ENCODE data around the gene FGF1.

Gene FGF1

DNA sequence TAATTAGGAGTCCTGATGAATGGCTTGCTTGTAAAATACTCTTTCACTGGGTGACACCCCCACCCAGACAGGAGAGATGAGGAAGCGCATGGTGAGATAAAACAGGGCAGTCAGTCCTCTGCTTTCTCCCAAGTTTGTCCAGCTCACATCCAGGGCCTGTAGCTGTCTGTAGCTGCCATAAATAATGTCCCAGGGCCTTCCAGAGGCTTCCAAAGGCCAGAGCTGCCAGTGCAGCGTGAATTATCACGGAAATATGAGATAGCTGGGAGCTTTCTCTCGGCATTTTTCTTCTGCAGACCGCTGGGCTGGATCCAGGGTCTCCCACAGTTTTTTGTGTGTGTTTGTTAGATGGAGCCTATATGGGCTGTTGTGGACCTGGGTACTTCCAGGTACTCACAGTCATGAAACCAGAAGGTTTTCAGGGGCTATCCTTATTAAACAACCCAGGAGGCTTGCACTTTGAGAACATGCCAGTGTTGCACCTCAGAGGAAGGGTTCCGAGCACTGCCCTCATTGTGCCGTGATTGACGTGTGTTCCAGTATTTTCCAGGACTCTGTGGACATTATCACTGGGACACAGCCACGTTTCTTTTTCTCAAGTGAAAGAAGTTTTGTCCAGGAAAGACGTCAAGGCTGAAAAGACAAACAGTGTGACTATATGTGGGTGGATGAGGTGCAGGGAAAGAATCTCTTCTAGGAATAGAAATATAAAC, 117.5 kb downstream of the FGF1 start:
- DNase-seq: no peak

DNA sequence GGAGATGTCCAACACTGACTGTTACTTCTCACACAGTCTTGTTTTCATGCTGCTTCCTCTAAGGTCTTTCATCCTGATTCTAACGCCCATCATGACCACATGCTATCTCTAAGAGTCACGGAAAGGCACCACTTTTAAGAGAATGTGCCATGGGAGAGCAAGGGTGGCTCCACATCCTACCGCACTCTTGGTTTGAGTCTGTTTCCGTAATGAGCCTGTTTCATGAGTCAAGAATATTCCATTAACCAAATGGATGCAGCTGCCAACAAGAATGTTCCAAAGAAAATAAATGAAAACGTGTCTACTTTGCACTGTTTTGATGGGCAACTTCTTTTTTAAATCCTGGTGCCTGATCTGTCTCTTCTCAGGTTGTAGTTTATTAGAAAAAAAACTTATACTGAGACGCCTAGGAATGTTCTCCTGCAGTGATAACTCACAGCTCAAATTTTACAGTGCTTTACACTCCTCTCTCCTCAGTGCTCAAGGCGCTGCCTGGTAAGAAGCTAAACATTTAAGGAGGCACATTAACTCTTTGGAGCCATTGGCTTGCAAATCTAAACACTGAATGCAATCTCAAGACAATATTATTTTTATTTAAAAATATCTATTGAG, 124.3 kb downstream of the FGF1 start:
- DNase-seq: no peak

DNA sequence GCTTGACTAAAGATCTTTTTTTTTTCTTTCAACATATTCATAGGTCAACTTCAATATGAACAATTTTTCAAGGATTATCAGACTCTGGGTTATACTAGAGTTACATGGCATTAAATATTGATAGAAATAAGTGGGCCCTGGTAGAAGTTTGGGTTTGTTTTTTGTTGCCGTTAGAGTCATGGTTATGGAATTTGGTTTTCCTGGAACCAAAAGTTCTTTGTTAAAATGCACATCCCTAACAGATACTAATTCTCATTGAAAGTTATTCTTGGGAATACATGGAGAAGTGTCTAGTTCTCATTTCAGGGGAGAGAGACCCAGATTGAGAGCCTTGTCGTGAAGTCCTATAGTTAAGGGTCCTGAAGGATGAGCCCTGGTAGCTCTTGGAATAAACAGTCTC, 124.9 kb downstream of the FGF1 start:
- DNase-seq: no peak

DNA sequence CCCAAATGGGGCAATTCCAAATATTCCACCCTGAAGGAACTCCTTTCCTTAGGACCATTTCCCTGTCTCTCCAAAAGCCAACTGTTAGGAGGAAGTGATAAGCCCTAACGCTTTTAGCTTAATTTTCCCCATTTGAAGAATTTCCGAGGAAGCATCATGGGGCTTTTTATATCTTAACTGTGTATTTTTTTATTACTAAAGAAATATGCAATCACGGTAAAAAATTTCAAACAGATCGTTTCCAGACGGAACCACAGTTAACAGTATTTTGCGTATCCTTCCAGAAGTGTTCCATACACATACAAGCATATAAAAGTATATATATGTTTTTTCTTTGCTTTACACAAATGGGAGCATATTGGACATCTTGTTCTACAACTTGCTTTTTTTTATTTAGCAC, 133.8 kb downstream of the FGF1 start:
- no peak for DNase-seq

DNA sequence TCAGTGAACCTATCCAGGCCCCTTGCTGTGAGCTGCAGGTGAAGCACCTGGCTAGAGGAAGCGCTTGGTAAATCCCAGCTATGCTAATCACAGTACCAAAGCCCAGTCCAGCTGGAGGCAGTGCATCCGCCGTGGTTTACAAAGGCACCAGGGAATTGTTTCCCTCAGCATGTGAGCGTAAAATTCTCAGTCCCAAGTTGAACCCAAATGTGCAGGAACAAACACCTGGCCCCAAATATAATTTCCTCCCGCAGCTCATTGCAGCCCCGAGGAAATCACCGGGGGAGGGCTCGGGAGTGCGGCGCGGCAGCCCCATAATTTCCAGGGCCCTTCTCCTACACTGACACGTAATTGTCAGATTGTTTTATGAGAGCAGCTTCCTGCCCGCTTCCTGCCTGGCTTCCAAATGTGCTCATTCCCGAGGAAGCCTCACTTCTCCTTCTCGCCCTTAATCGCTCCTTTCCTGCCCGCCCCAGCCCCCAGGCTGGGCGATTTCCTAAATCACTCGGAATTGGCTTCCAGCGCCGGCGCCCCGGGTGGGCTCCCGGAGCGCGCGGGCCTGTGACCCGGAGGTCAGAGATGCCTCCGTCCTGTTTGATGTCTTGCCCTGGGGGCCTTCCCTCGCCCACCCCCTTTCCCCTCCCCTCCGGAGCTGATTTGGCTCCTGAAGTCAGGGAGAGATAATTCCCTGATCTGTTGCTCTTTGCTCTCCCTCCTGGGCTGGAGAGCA, 134.4 kb downstream of the FGF1 start:
- DNase-seq: no peak

DNA sequence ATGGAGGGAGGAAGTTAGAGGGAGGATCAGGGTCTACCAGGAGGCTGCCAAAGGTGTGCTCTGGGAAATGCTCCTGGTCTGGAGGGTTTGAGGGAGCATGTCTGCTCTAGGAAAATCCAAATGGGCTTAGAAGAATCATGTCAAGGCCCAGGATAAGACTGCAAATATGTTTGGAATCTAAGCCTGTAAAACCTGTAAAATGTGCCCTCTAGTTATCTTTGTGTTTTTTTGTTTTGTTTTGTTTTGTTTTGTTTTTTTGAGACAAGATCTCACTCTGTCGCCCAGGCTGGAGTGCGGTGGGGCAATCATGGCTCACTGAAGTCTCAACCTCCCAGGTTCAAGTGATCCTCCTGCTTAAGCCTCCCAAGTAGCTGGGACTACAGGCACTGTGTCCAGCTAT, 135.4 kb downstream of the FGF1 start:
- DNase-seq: no peak

DNA sequence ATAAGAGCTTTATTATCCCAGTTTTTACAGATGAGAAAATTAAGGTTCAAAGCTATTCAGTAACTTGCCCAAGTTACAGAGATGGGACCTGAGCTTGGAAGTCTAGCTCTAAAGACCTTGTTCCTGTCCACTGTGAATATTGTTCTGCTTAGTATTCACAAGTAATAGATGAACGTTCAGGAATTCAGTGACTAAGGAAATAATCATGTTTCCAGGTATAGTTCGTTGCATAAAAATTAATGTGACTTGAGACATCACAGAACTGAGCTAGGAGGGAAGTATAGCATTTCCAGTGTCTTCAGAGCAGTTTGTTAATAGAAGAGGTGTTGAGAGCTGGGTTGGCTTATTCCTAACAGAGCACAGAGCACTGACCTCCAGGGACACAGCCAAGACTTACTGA, 136.1 kb downstream of the FGF1 start:
- DNase-seq: no peak

DNA sequence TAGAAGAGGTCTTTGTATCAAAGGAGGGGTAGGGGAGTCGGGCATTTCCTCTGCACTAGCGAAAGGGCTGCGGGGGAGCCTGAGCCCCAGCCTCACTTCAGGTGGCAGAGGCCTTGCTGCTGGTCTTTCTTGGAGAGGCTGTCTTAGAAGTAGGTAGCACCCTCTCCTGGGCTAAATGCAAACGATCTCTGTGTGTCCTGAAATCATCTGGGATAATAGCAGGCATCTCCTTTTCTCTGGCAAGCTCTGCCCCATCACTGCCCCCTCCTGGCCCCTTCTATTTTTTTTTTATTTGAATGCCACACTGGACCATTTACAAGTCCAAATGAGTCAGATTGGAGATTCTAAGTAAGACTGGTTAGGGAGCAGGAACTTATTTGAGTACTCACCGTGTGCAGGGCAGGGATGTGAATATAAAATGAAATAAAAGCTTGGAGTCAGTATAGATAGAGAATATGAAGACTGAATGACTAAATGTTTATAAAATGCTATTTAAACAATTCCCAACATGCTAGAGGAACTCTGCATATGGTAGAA, 137.1 kb downstream of the FGF1 start:
- no peak for DNase-seq

DNA sequence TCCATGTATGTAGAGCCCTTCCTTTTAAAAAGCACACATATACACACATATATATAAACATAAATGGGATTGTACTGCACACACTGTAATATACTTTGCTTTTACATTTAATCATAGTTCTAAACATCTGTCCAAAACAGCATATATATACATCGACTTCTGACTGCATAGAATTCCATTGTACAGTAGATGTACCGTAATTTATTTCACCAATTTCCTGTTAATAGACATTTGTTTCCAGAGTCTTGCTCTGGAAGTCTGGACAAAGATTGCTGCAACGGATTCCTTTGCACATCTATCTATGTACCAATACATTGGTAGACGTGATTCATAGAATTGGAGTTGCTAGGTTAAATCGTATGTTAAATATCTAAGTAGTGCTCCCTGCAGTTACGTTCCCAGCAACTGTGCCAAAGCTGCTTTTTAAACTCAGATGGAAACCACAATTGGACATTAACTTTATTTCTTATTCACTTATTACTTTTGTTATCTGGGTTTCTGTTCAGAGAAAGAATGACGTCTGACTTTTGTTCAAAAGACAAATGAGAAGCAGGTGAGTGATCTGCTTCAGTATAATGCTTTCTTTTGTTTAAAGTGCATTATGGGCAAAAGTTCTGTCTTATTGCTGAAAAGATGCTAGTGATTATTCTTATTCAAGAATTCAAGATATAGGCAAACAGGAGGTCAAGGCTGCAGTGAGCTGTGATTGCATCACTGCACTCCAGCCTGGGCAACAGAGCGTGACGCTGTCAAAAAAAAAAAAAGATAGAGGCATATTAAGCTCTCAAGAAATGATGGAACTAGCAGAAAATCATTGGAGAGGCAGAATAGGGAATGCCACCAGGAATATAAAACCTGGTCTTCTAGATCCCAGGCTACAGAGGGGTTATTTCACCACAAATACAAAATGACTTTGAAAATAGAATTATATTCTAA, 138.2 kb downstream of the FGF1 start:
- DNase-seq: no peak

DNA sequence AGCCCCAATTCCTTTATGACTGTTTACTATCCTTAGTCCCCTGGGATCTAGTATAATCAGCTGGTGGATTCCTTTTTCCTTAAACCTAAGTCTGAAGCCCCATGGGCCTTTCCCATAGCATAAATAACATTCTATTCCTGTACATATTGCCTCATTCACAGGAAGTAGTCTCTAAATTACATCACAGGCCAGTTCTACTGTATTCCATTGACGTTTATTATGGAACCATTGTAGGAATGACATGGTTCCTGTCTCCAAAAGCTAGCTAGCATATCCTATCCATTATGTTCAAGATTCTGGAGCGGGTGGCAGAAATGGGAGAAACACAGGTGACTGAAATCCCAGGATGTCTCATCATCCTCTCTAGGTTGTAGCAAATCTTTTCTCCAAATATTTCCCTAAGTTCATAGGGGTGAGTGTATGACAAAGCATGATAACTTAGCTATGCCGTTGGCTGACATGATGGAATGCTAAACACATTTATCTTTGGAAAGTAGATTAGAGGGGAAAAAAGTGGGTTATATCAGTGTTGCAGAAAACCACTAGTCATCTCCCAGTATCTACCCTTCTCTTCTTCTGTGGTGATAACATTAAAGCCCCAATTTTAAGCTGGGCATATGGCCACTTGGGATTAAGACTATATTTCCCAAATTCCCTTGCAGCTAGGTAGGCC, 140.1 kb downstream of the FGF1 start:
- no peak for DNase-seq

DNA sequence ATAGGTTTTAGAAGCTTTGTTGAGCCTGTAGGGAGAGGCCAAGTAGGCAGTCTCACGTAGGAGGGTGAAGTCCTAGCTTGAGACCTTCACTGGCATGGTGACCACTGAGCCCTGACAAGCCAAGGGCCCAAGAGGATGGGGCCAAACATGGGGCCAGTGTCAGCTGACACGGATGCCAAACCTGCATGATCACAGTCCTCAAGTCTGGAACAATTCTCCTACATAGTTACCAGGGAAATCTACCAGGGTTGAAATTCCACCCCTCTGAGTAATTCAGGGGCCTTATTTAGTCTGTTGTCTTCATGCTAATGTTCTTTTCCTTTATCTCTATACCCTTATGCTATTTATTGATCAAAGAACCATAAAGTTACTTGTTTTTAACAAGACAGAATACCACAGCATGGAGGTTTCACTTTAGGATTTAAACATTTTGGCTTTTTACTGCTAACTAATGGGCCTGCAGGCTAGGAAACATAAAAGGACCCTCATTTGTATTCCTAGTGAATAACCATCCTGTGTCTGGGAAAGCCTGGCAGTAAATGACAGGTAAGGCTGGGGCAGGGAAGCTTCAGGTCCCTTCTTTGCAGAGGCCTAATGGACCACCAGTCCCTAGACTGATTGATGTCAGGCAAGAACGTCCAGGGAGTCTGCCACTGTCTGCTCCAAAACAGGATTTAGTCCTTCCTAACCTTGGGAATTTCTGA, 140.8 kb downstream of the FGF1 start:
- no peak for DNase-seq

DNA sequence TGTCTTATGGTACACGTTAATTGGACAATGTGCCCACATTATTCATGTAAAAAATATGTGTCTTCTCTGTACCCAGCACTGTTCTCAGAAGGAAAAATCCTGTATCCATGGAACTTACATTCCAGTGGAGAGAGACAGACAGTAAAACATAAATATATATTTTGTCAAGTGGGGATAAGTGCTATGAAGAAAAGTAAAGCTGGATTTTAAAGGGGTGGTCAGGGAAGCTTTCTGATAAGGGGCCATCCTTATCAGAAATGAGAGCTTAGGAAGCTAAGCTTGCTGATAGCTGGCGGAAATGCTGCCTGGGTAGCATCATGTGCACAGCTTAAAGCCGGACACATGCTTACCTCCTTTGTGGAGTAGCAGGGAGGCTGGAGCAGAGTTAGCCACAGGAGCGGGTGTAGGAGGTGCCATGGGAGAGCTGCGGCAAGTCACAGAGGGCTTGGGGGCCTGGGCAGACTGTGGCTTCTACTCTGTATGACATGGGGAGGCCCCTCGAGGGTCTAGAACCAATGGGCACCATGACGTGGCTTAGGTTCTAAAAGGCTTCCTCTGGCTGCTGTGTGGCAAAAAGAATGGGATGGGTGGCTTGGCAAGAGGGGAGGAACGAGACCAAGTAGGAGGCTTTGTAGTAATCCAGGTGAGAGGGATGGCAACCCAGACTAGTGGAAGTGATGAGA, 141.7 kb downstream of the FGF1 start:
- no peak for DNase-seq

DNA sequence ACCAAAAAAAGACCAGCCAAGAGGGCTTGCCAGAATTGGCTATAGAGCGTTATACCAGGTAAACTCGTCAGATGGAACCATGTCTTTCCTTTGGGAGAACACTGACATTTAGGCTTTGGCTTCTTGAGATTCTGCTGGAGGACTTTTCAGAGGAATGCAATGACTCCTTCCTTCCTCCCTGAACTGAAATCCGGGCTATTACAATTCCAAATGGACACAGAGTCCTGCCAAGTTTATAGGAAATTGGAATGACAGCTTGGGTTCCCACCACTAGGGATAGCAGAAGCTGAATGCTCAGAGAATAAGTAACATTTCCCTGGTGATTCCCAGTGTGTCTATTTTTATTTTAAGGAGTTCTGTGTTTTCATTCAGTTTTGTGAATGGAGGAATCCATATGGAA, 143.0 kb downstream of the FGF1 start:
- no peak for DNase-seq
